Smooth muscle cell (in vitro differentiated cells): Measurements from ENCODE around the gene DNA2. TPM values are rescaled to one million over a fixed set of nuclear protein-coding genes. Genes with fewer than 3 reads are reported as not detected.
"Not testable (repeated sequence)": the region's sequence is repeated elsewhere in the genome, so short reads cannot be mapped to it uniquely, and the experiment has no call there.

Source experiments
- DNase-seq: peaks from one replicate; lab custom pipeline; 2025; ENCODE audit not compliant: unreplicated experiment; lab: John Stamatoyannopoulos, UW
- H2AFZ ChIP-seq: fragments of 200-600 bp; sonication (generic); 2 replicates; pipeline ENCODE4 v1.6.0; 2016; ENCODE audit warnings: antibody characterized with exemption, low read depth, mild to moderate bottlenecking
- H3F3A ChIP-seq: fragments of 200-600 bp; sonication (generic); 2 replicates; pipeline ENCODE4 v1.6.0; 2017; ENCODE audit warnings: antibody characterized with exemption, low read depth
- H3K27ac ChIP-seq: fragments of 200-600 bp; sonication (generic); 2 replicates; pipeline ENCODE4 v1.5.1; 2016; ENCODE audit warnings: low read depth, mild to moderate bottlenecking
- H3K27me3 ChIP-seq: fragments of 200-600 bp; sonication (generic); 2 replicates; pipeline ENCODE4 v1.6.1; 2016; ENCODE audit warnings: low read depth, mild to moderate bottlenecking
- H3K36me3 ChIP-seq: fragments of 200-600 bp; sonication (generic); 2 replicates; pipeline ENCODE4 v1.5.1; 2016; ENCODE audit warnings: low read depth
- H3K4me1 ChIP-seq: fragments of 200-600 bp; sonication (generic); 2 replicates; pipeline ENCODE4 v1.5.1; 2016; ENCODE audit warnings: low read depth
- H3K4me2 ChIP-seq: fragments of 200-600 bp; sonication (generic); 2 replicates; pipeline ENCODE4 v1.6.0; 2016; ENCODE audit warnings: mild to moderate bottlenecking
- H3K4me3 ChIP-seq: fragments of 200-600 bp; sonication (generic); 2 replicates; pipeline ENCODE4 v1.5.1; 2016; ENCODE audit warnings: mild to moderate bottlenecking
- H3K79me2 ChIP-seq: fragments of 200-600 bp; sonication (generic); 2 replicates; pipeline ENCODE4 v1.6.0; 2016; ENCODE audit warnings: low read depth, mild to moderate bottlenecking
- H3K9ac ChIP-seq: fragments of 200-600 bp; sonication (generic); 2 replicates; pipeline ENCODE4 v1.6.0; 2016; ENCODE audit warnings: low read depth
- H3K9me3 ChIP-seq: fragments of 200-600 bp; sonication (generic); replicated peaks from 2 replicates; pipeline ENCODE4 v1.5.1; 2016; ENCODE audit warnings: low read depth
- H4K20me1 ChIP-seq: fragments of 200-600 bp; sonication (generic); 2 replicates; pipeline ENCODE4 v1.6.0; 2016; ENCODE audit warnings: low read depth
- CTCF ChIP-seq: fragments of 200-600 bp; sonication (generic); IDR thresholded peaks from 2 replicates; pipeline ENCODE4 v1.5.1; 2017; ENCODE audit warnings: borderline replicate concordance, mild to moderate bottlenecking, antibody characterized with exemption; ENCODE audit not compliant: insufficient read depth, poor library complexity, severe bottlenecking
- WGBS: methylation state at CpG from one replicate; pipeline ENCODE4 v1.1.7; 2016; ENCODE audit warnings: low lambda C conversion rate; 5-methylcytosine and 5-hydroxymethylcytosine counted together
- polyA plus RNA-seq: library from polyadenylated mRNA; unstranded; fragments of >200 nt; fragmentation: Nextera tagmentation; extraction: Ambion mirVana; gene quantifications from 2 replicates; pipeline ENCODE4 v1.2.1, GENCODE V29; 2016
- total RNA-seq: library from RNA; depleted of rRNA; stranded (reverse); fragments of >200 nt; gene quantifications from 2 replicates; pipeline ENCODE4 v1.2.3, GENCODE V29; 2014

DNA2 gene
- total and polyA plus RNA-seq, 2 experiments from 2014 or later = 2.1 to 13.8 TPM

GRCh38 chr10:68462536-68462935 lies 9.2 kb downstream of the DNA2 start:
- Histone ChIP-seq H2AFZ (no peak overlapping the region), H4K20me1 (no peaks in the 10 kb centered on the region), H3K27me3 (no peaks in the 10 kb centered on the region), H3K27ac (no peak overlapping the region), H3K4me2 (no peak overlapping the region), H3K4me3 (no peak overlapping the region), H3K9ac (no peak overlapping the region), H3K9me3 (no peaks in the 10 kb centered on the region), H3K79me2 (no peaks in the 10 kb centered on the region), H3K4me1 (no peaks in the 10 kb centered on the region), H3F3A (no peaks in the 10 kb centered on the region), H3K36me3 (peaks cover 3% of the 10 kb centered on the region)
- DNase-seq = no peak
- TF ChIP-seq CTCF = no peak
- 84% methylated on average over 2 of the region's 2 CpGs for WGBS

- TF ChIP-seq CTCF = no peak
- no peaks in the 10 kb centered on the region for H3K9me3 ChIP-seq
- 99% methylated on average over 3 of the region's 3 CpGs for WGBS
Observed at GRCh38 chr10:68461032-68461431, 10.7 kb downstream of the DNA2 start.

DNA sequence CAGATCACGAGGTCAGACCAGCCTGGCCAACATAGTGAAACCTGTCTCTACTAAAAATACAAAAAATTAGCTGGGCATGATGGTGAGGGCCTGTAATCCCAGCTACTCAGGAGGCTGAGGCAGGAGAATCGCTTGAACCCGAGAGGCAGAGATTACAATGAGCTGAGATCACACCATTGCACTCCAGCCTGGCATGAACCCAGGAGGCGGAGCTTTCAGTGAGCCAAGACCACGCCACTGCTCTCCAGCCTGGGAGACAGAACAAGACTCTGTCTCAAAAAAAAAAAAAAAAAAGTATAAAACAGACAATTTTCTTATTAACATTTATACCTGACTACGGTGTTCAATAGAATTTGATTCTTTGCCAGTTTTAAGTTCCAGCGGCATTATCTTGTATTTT lies 22.1 kb downstream of the DNA2 start:
- 84% methylated on average over 7 of the region's 7 CpGs for WGBS
- DNase-seq, H3K4me1 ChIP-seq, H2AFZ ChIP-seq, H3K36me3 ChIP-seq, H3K4me2 ChIP-seq, H4K20me1 ChIP-seq, H3K27me3 ChIP-seq, H3K4me3 ChIP-seq, H3F3A ChIP-seq, H3K9me3 ChIP-seq, H3K79me2 ChIP-seq, H3K9ac ChIP-seq, H3K27ac ChIP-seq: not testable (repeated sequence)

More at GRCh38 chr10:68461032-68461431, 10.7 kb downstream of the DNA2 start:
- Histone ChIP-seq H3K36me3 (peaks cover 3% of the 10 kb centered on the region), H3K27ac (no peak overlapping the region), H3K9ac (no peak overlapping the region), H2AFZ (no peak overlapping the region), H3K79me2 (no peaks in the 10 kb centered on the region), H3K4me1 (no peaks in the 10 kb centered on the region), H4K20me1 (no peaks in the 10 kb centered on the region), H3K27me3 (no peaks in the 10 kb centered on the region), H3F3A (no peaks in the 10 kb centered on the region), H3K4me2 (no peak overlapping the region), H3K4me3 (no peak overlapping the region)
- no peak for DNase-seq

- H3K4me3 ChIP-seq = no peak overlapping the region
- no peaks in the 10 kb centered on the region for H4K20me1 ChIP-seq
- no peak overlapping the region for H3K9ac ChIP-seq
- no peaks in the 10 kb centered on the region for H3K36me3 ChIP-seq
- H3K4me1 ChIP-seq = no peaks in the 10 kb centered on the region
- H3K79me2 ChIP-seq = no peaks in the 10 kb centered on the region
- no peak overlapping the region for H2AFZ ChIP-seq
- H3K27ac ChIP-seq = no peak overlapping the region
- TF ChIP-seq CTCF = no peak
- 97% methylated on average over 1 of the region's 1 CpG for WGBS
- H3F3A ChIP-seq = no peaks in the 10 kb centered on the region
- H3K4me2 ChIP-seq = no peak overlapping the region
- DNase-seq = no peak
- no peaks in the 10 kb centered on the region for H3K27me3 ChIP-seq
- no peaks in the 10 kb centered on the region for H3K9me3 ChIP-seq
Observed at GRCh38 chr10:68446179-68446578, 25.6 kb downstream of the DNA2 start.
